Testis (tissue), 3 donors: ENCODE results near the gene ME1. TPM values are rescaled to one million over a fixed set of nuclear protein-coding genes. Genes with fewer than 3 reads are reported as not detected.

Experiments
- DNase-seq: peaks from one replicate; pipeline ENCODE4 v3.0.0-alpha.2; 2019
- H3K27ac ChIP-seq, 2 donors: fragments of 200-600 bp; sonication (generic); one replicate each; pipeline ENCODE4 v1.5.1; 2019
- H3K27me3 ChIP-seq: fragments of 200-600 bp; sonication (generic); one replicate; pipeline ENCODE4 v1.5.1; 2019
- H3K36me3 ChIP-seq: fragments of 200-600 bp; sonication (generic); one replicate; pipeline ENCODE4 v1.5.1; 2017; ENCODE audit warnings: low read depth; ENCODE audit errors: missing control alignments
- H3K4me1 ChIP-seq: fragments of 200-600 bp; sonication (generic); one replicate; pipeline ENCODE4 v1.5.1; 2019
- H3K4me3 ChIP-seq, 2 donors: fragments of 200-600 bp; sonication (generic); one replicate each; pipeline ENCODE4 v1.5.1; 2017 to 2019
- H3K9me3 ChIP-seq: fragments of 200-600 bp; sonication (generic); one replicate; pipeline ENCODE4 v1.5.1; 2017
- POLR2A ChIP-seq: fragments of 450-650 bp; IDR thresholded peaks from one replicate; pipeline ENCODE4 v1.6.1; 2017; ENCODE audit warnings: antibody characterized with exemption, mild to moderate bottlenecking, moderate library complexity
- WGBS, 2 donors: methylation state at CpG; one replicate each; pipeline ENCODE4 v1.1.5; 2018; 5-methylcytosine and 5-hydroxymethylcytosine counted together
- intact Hi-C: fragments of 100-400 bp; cut with DNase I; formaldehyde crosslinking; loops from one replicate; pipeline ENCODE4 v1.15.1; 2023; ENCODE audit warnings: low total_unique reads
- polyA plus RNA-seq: library from polyadenylated mRNA; stranded (reverse); fragments of 350-450 nt; fragmentation: Illumina TruSeq; extraction: RNeasy Lipid Tissue Mini Kit (QIAGEN cat#74804); gene quantifications from one replicate; pipeline ENCODE4 v1.2.3, GENCODE V29; 2014; ENCODE audit warnings: low read depth, low replicate concordance; ENCODE audit not compliant: insufficient read depth
- total RNA-seq, 2 donors: library from RNA; depleted of rRNA; stranded (reverse); fragments of >200 nt; gene quantifications; one replicate each; pipeline ENCODE4 v1.2.3, GENCODE V29; 2016
- TF ChIP-seq, protein P1 (sequence below), 3 experiments: fragments of 450-650 bp in 2 of 3; fragments of 200-600 bp in 1 of 3; sonication (generic) in 1 of 3; IDR thresholded peaks; one replicate each; pipeline ENCODE4 v1.5.1; 2016 to 2019; ENCODE audit warnings: antibody characterized with exemption in 3 of 3, mild to moderate bottlenecking in 2 of 3, moderate library complexity in 1 of 3

ME1 gene
- total and polyA plus RNA-seq, 3 donors from 2014 or later: 28.0 to 37.2 (median 32.9) TPM

GRCh38 chr6:83466328-83466727 is 35.5 kb upstream of the ME1 start:
- DNase-seq: no peak
- Histone ChIP-seq H3K27ac (no peak overlapping the region), H3K27me3 (no peaks in the 10 kb centered on the region), H3K4me3 (no peak overlapping the region), H3K36me3 (no peaks in the 10 kb centered on the region), H3K9me3 (no peaks in the 10 kb centered on the region), H3K4me1 (no peaks in the 10 kb centered on the region)
- 90 to 95% methylated on average over 6 of the region's 6 CpGs for WGBS, 2 donors
- intact Hi-C loops: no loop called here
- no peak for TF ChIP-seq POLR2A
- TF ChIP-seq, protein P1, sequence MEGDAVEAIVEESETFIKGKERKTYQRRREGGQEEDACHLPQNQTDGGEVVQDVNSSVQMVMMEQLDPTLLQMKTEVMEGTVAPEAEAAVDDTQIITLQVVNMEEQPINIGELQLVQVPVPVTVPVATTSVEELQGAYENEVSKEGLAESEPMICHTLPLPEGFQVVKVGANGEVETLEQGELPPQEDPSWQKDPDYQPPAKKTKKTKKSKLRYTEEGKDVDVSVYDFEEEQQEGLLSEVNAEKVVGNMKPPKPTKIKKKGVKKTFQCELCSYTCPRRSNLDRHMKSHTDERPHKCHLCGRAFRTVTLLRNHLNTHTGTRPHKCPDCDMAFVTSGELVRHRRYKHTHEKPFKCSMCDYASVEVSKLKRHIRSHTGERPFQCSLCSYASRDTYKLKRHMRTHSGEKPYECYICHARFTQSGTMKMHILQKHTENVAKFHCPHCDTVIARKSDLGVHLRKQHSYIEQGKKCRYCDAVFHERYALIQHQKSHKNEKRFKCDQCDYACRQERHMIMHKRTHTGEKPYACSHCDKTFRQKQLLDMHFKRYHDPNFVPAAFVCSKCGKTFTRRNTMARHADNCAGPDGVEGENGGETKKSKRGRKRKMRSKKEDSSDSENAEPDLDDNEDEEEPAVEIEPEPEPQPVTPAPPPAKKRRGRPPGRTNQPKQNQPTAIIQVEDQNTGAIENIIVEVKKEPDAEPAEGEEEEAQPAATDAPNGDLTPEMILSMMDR (IDR thresholded peaks at IDR 0.05): no peak

- Histone ChIP-seq H3K9me3 (no peaks in the 10 kb centered on the region), H3K4me1 (no peaks in the 10 kb centered on the region), H3K36me3 (no peaks in the 10 kb centered on the region), H3K27me3 (no peaks in the 10 kb centered on the region), H3K27ac (no peak overlapping the region), H3K4me3 (no peak overlapping the region)
- TF ChIP-seq POLR2A: no peak
- TF ChIP-seq, protein P1 (IDR thresholded peaks at IDR 0.05): no peak
- intact Hi-C loops: no loop called here
- 90 to 92% methylated on average over 5 of the region's 5 CpGs for WGBS, 2 donors
- DNase-seq: no peak
These were observed 33.7 kb upstream of the ME1 start for GRCh38 chr6:83464381-83465140.

GRCh38 chr6:83463886-83464285 is 33.0 kb upstream of the ME1 start:
- 50 to 61% methylated on average over 2 of the region's 2 CpGs for WGBS, 2 donors
- H3K27me3 ChIP-seq: no peaks in the 10 kb centered on the region
- H3K36me3 ChIP-seq: no peaks in the 10 kb centered on the region
- intact Hi-C loops: no loop called here
- no peaks in the 10 kb centered on the region for H3K4me1 ChIP-seq
- TF ChIP-seq, protein P1 (IDR thresholded peaks at IDR 0.05): no peak
- TF ChIP-seq POLR2A: no peak
- H3K27ac ChIP-seq: no peak overlapping the region
- H3K4me3 ChIP-seq: no peak overlapping the region
- no peaks in the 10 kb centered on the region for H3K9me3 ChIP-seq
- DNase-seq: no peak

DNA sequence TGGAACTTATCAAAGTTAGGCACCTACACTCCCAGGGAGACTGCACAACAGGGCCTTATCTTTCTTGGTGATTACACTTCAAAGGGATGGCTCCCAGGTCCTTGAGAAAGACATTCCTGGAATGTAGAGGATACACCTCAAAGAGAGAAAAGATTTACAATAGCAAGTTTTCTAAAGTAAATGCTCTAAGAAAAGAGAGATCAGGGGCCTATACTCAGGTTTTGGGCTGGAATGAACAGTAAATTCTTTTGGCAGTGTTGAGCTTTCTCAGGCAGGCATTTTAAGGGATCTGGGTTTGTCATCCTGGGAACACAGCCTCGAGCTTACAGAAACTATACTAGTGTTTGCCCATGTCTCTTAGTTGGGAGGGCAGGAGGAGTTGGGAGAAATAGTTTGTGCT is 31.7 kb upstream of the ME1 start:
- Histone ChIP-seq H3K4me3 (no peak overlapping the region), H3K4me1 (no peaks in the 10 kb centered on the region), H3K27me3 (no peaks in the 10 kb centered on the region), H3K9me3 (no peaks in the 10 kb centered on the region), H3K36me3 (no peaks in the 10 kb centered on the region), H3K27ac (no peak overlapping the region)
- DNase-seq: no peak
- intact Hi-C loops: no loop called here
- TF ChIP-seq POLR2A: no peak
- TF ChIP-seq, protein P1 (IDR thresholded peaks at IDR 0.05): no peak
- 58 to 91% methylated on average over 1 of the region's 1 CpG for WGBS, 2 donors

DNA sequence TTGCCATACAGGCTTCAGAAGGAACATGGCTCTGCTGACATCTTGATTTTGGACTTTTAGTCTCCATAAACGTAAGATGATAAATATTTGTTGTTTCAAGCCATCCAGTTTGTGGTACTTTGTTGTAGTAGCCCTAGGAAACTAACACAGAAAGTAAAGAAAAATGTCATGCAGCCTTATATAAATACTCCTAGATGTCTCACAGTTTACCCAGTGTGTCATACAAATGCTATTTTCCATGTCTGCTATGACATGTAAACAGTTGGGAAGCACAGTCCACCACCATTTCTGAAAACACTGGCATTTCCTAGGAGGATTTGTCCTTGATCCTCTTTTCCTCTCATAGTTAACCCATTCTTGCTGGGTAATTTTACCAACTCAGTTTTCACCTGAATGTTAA is 30.6 kb upstream of the ME1 start:
- TF ChIP-seq, protein P1 (IDR thresholded peaks at IDR 0.05): no peak
- Histone ChIP-seq H3K27me3 (no peaks in the 10 kb centered on the region), H3K9me3 (no peaks in the 10 kb centered on the region), H3K36me3 (no peaks in the 10 kb centered on the region), H3K27ac (no peak overlapping the region), H3K4me3 (no peak overlapping the region), H3K4me1 (no peaks in the 10 kb centered on the region)
- DNase-seq: no peak
- intact Hi-C loops: no loop called here
- WGBS, 2 donors: 77 to 86% methylated on average over 1 of the region's 1 CpG
